Activated CD8-positive, alpha-beta T cell treated with anti-CD3 and anti-CD28 coated beads for 36 hours (primary cell): Measurements from ENCODE around the gene IL17RB. TPM values are rescaled to one million over a fixed set of nuclear protein-coding genes. Genes with fewer than 3 reads are reported as not detected.

Source experiments
- ATAC-seq: fragments of 200-7000 bp; cut with Tn5 transposase; one replicate; pipeline ENCODE4 v1.10.0; 2021; ENCODE audit warnings: mild to moderate bottlenecking, moderate library complexity
- CTCF ChIA-PET: fragments of 350-600 bp; sonication (Branson Sonifier 250); formaldehyde crosslinking; loops from one replicate; lab custom pipeline; 2021; ENCODE audit warnings: antibody characterized with exemption; lab: Charles Lee
- POLR2A ChIA-PET: fragments of 350-600 bp; sonication (Branson Sonifier 250); formaldehyde crosslinking; loops from one replicate; lab custom pipeline; 2021; ENCODE audit warnings: antibody characterized with exemption; lab: Charles Lee
- DNase-seq: peaks from one replicate; pipeline ENCODE4 v3.0.0-alpha.2; 2020
- H3K27ac Mint-ChIP-seq: one replicate; pipeline ENCODE4 v1.8.0; 2021; ENCODE audit warnings: mild to moderate bottlenecking, mixed read lengths
- H3K27me3 Mint-ChIP-seq: one replicate; pipeline ENCODE4 v1.8.0; 2021; ENCODE audit warnings: mixed read lengths
- H3K36me3 Mint-ChIP-seq: one replicate; pipeline ENCODE4 v1.8.0; 2021; ENCODE audit warnings: low read depth, mixed read lengths
- H3K4me1 Mint-ChIP-seq: one replicate; pipeline ENCODE4 v1.8.0; 2021; ENCODE audit warnings: low read depth, mixed read lengths
- H3K4me3 Mint-ChIP-seq: one replicate; pipeline ENCODE4 v1.8.0; 2021; ENCODE audit warnings: mild to moderate bottlenecking, moderate library complexity, mixed read lengths
- H3K9me3 Mint-ChIP-seq: one replicate; pipeline ENCODE4 v1.8.0; 2021; ENCODE audit warnings: mixed read lengths
- CTCF ChIP-seq: fragments of 200-600 bp; IDR thresholded peaks from one replicate; pipeline ENCODE4 v1.8.0; 2022; ENCODE audit warnings: antibody characterized with exemption, mild to moderate bottlenecking
- intact Hi-C: fragments of 100-400 bp; cut with micrococcal nuclease; formaldehyde crosslinking; loops from one replicate; pipeline ENCODE4 v1.10.0; 2022
- total RNA-seq, 2 experiments: library from RNA; stranded (reverse); gene quantifications; one replicate each; pipeline ENCODE4 v1.2.3, GENCODE V29; 2021

IL17RB gene
- total RNA-seq, 2 experiments from 2014 or later, result not detected

DNA sequence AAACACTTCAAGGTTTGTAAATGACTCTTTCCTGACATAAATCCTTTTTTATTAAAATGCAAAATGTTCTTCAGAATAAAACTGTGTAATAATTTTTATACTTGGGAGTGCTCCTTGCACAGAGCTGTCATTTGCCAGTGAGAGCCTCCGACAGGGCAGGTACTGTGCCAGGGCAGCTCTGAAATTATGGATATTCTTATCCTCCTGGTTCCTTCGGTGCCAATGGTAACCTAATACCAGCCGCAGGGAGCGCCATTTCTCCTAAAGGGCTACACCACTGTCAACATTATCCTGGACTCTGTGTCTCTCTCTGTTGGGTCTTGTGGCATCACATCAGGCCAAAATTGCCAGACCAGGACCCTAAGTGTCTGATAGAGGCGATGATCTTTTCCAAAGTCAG lies 33.1 kb upstream of the IL17RB start:
- Mint-ChIP-seq H3K4me1 (no peaks in the 10 kb centered on the region), H3K4me3 (no peak overlapping the region), H3K27ac (no peak overlapping the region), H3K36me3 (no peaks in the 10 kb centered on the region), H3K9me3 (no peaks in the 10 kb centered on the region), H3K27me3 (peaks cover 3% of the 10 kb centered on the region)
- intact Hi-C loops, result no loop called here
- DNase-seq, result no peak
- POLR2A ChIA-PET, result no interaction called here
- ATAC-seq, result no peak
- CTCF ChIA-PET, result no interaction called here
- TF ChIP-seq CTCF, result no peak

GRCh38 chr3:53813876-53814275 lies 32.5 kb upstream of the IL17RB start:
- Mint-ChIP-seq H3K9me3 (no peaks in the 10 kb centered on the region), H3K27me3 (peaks cover 3% of the 10 kb centered on the region), H3K36me3 (no peaks in the 10 kb centered on the region), H3K4me1 (no peaks in the 10 kb centered on the region), H3K4me3 (no peak overlapping the region), H3K27ac (no peak overlapping the region)
- intact Hi-C loops, result no loop called here
- no peak for DNase-seq
- ChIA-PET CTCF (no interaction called here), POLR2A (no interaction called here)
- no peak for TF ChIP-seq CTCF
- no peak for ATAC-seq

DNA sequence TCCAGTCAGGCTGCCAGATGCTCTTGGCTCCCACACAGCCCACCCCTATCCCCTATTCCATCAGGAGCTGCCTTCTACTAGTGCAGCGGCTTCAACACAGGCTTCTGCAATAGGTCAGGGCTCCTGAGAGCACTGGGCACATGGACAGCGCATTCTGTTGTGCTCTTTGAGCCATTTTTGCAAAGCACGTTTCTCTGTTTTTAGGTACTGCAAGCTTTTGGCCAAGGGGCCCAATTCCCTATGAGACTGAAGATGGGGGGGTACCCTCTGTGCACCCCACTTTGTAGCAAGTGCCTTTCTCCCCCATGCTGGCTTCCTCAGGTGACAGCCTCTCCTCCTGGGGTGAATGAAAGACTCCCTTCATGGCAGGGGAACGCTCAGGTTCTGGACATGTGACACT lies 31.3 kb upstream of the IL17RB start:
- DNase-seq (no peak), ATAC-seq (no peak)
- no peak for TF ChIP-seq CTCF
- H3K27ac Mint-ChIP-seq, result no peak overlapping the region
- intact Hi-C loops, result no loop called here
- H3K4me3 Mint-ChIP-seq, result no peak overlapping the region
- no peaks in the 10 kb centered on the region for H3K36me3 Mint-ChIP-seq
- POLR2A ChIA-PET, result no interaction called here
- peaks cover 3% of the 10 kb centered on the region for H3K27me3 Mint-ChIP-seq
- no peaks in the 10 kb centered on the region for H3K9me3 Mint-ChIP-seq
- CTCF ChIA-PET, result no interaction called here
- H3K4me1 Mint-ChIP-seq, result no peaks in the 10 kb centered on the region

- ATAC-seq, result no peak
- Mint-ChIP-seq H3K27ac (no peak overlapping the region), H3K4me3 (no peak overlapping the region), H3K9me3 (no peaks in the 10 kb centered on the region), H3K27me3 (peaks cover 3% of the 10 kb centered on the region), H3K36me3 (no peaks in the 10 kb centered on the region), H3K4me1 (no peaks in the 10 kb centered on the region)
- no peak for DNase-seq
- TF ChIP-seq CTCF, result no peak
- ChIA-PET CTCF (no interaction called here), POLR2A (no interaction called here)
- intact Hi-C loops, result no loop called here
These were observed 30.7 kb upstream of the IL17RB start for GRCh38 chr3:53815651-53816050.

- TF ChIP-seq CTCF, result no peak
- intact Hi-C loops, result no loop called here
- DNase-seq (no peak), ATAC-seq (no peak)
- ChIA-PET POLR2A (no interaction called here), CTCF (interaction anchor here (0.6 kb wide), 1 partner anchor 177 kb away, joined by 3 read pairs; no protein-coding TSS in a partner anchor)
- Mint-ChIP-seq H3K4me1 (no peaks in the 10 kb centered on the region), H3K9me3 (no peaks in the 10 kb centered on the region), H3K27ac (no peak overlapping the region), H3K4me3 (no peak overlapping the region), H3K36me3 (no peaks in the 10 kb centered on the region), H3K27me3 (peaks cover 3% of the 10 kb centered on the region)
These were observed 29.9 kb upstream of the IL17RB start for GRCh38 chr3:53816425-53816824.
